Heart left ventricle (tissue), 16 donors: ENCODE data around the gene INPP4A. TPM values are rescaled to one million over a fixed set of nuclear protein-coding genes. Genes with fewer than 3 reads are reported as not detected.

ENCODE experiments used
- ATAC-seq, 4 donors: fragments of 200-7000 bp; cut with Tn5 transposase; one replicate each; pipeline ENCODE4 v1.9.1; 2020 to 2022; ENCODE audit warnings: moderate library complexity in 4 of 4, mild to moderate bottlenecking in 3 of 4, moderate number of reproducible peaks in 1 of 4
- DNase-seq, 5 donors: peaks; one replicate each; pipeline ENCODE4 v3.0.0-alpha.2; 2020
- H3K27ac ChIP-seq, 12 donors: fragments of 200-600 bp; sonication (generic) in 4 of 12; one replicate each; pipeline versions ENCODE4 v1.5.0 to v1.8.0; 2016 to 2022; ENCODE audit warnings: mild to moderate bottlenecking in 2 of 12
- H3K27me3 ChIP-seq, 9 donors: fragments of 200-600 bp; sonication (generic) in 2 of 9; one replicate each; pipeline versions ENCODE4 v1.5.1 to v1.8.0; 2016 to 2022; ENCODE audit warnings: mild to moderate bottlenecking in 3 of 9
- H3K36me3 ChIP-seq, 9 donors: fragments of 200-600 bp; sonication (generic) in 2 of 9; one replicate each; pipeline versions ENCODE4 v1.5.0 to v1.8.0; 2018 to 2022; ENCODE audit warnings: mild to moderate bottlenecking in 2 of 9
- H3K4me1 ChIP-seq, 12 donors: fragments of 200-600 bp; sonication (generic) in 4 of 12; one replicate each; pipeline versions ENCODE4 v1.5.0 to v1.8.0; 2016 to 2022; ENCODE audit warnings: mild to moderate bottlenecking in 3 of 12
- H3K4me3 ChIP-seq, 12 donors: fragments of 200-600 bp; sonication (generic) in 4 of 12; one replicate each; pipeline versions ENCODE4 v1.5.0 to v1.8.0; 2017 to 2022; ENCODE audit warnings: mild to moderate bottlenecking in 9 of 12, moderate library complexity in 4 of 12
- H3K9me3 ChIP-seq, 12 donors: fragments of 200-600 bp; sonication (generic) in 4 of 12; one replicate each; pipeline versions ENCODE4 v1.5.0 to v1.8.0; 2016 to 2022; ENCODE audit warnings: mild to moderate bottlenecking in 1 of 12
- POLR2A ChIP-seq, 2 donors: fragments of 450-650 bp; IDR thresholded peaks; one replicate each; pipeline ENCODE4 v1.6.1; 2017; ENCODE audit warnings: antibody characterized with exemption in 2 of 2, mild to moderate bottlenecking in 2 of 2, moderate library complexity in 2 of 2
- WGBS, 4 donors: extraction: QIAGEN DNeasy Blood & Tissue Kit in 2 of 4; methylation state at CpG; one replicate each; pipeline versions ENCODE4 v1.1.5 to v1.1.7; 2013 to 2018; 5-methylcytosine and 5-hydroxymethylcytosine counted together
- intact Hi-C, 10 donors: fragments of 100-400 bp; cut with DNase I; formaldehyde crosslinking; loops; one replicate each; pipeline versions ENCODE4 v1.11.1 to v1.14.2; 2022
- polyA plus RNA-seq, 2 donors: library from polyadenylated mRNA; stranded (reverse); fragments of 200-250 nt; gene quantifications; one replicate each; pipeline ENCODE4 v1.2.3, GENCODE V29; 2013
- total RNA-seq, 9 donors: library from RNA; depleted of rRNA in 2 of 9; stranded (reverse); fragments of >200 nt in 2 of 9; fragmentation: NEBNext Ultra II Directional in 3 of 9; extraction: Animal tissue kit (Norgen Biotek cat#: 25700) in 3 of 9; gene quantifications; one replicate each; pipeline versions ENCODE4 v1.1.0 to v1.2.4, GENCODE V29; 2016 to 2023
- TF ChIP-seq, protein P1 (sequence below), 12 donors: fragments of 200-600 bp; sonication (generic) in 4 of 12; IDR thresholded peaks; one replicate each; pipeline versions ENCODE4 v1.5.0 to v1.8.0; 2018 to 2022; ENCODE audit warnings: antibody characterized with exemption in 12 of 12, mild to moderate bottlenecking in 5 of 12
- donor health status: ischemic (EF 13 %, LVEDD 7.1; RV severe dilation, severe dysfunction).
- donor health status: healthy with polysubstance abuse.
- donor health status: DM: no; HTN: yes; CAD: no.
- donor health status: DM: no; HTN: no; CAD: no.
- donor health status: ischemic (EF 25% LVEDD 6.9; RV normal size, moderate dysfunction).
- donor health status: ischemic (EF 25% LVEDD 5.7; RV mildly dilated, moderate dysfunction).
- donor health status: healthy.
- donor health status: DM: yes; HTN: yes; CAD: no.
- donor health status: ischemic (EF 35%, LVEDD 5.7; RV mildly dilated, moderate dysfunction).
- donor health status: nonischemic (EF 11% LVEDD 7.7; RV severe dilation, severe dysfunction).
- donor health status: DM: yes; HTN: yes; CAD: no.
- donor health status: PGD.
- donor health status: ischemic (EF 29% LVEDD 5.4; RV normal size, mild dysfunction).
- donor health status: nonischemic (EF 23%, LVEDD 6.1; RV moderate dilation, normal function).

INPP4A gene
- total and polyA plus RNA-seq, 11 donors = 5.1 to 30.5 (median 20.3) TPM

DNA sequence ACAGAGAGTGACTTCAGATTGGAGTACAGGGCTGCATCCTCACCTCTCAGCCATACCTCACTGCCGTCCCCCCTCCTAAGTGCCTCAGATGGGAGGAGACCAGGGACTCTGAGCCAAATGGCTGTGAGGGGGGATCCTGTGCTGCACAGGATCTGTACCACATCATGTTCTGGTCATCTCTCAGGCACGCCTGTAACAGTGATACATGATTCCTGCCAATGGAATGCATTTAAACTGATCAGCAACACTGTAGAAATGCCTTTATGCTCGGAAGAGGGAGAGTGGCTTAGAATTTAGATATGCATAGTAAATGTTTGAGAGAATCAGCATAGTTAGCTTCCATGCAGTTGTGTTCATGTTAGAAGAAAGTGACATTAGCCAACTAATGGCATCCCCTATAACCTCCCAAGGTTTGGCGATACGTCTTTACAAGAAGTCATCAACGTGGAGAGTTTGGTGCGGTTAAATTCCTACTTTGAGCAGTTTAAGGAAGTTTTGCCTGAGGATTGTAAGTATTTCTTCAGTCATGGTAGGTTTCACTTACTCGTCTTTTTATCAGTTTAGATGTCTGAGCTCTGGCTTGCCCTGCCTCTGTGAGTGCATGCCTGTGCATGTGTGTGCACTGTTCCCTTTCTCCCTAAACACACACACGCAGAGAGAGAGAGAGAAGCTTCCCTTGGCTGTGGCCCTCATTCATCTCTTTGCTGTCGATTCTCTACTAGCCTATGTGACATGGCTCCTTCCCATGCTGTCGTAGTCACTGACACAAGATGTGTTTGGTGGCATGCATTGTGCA is 123.7 kb downstream of the INPP4A start:
- Histone ChIP-seq H3K9me3 (no peaks in the 10 kb centered on the region), H3K4me3 (no peak overlapping the region), H3K27ac (no peak overlapping the region), H3K27me3 (no peaks in the 10 kb centered on the region), H3K36me3 (peaks cover 0 to 98% (median 82%) of the 10 kb centered on the region in 9 donors), H3K4me1 (peaks cover 0 to 31% (median 8%) of the 10 kb centered on the region in 12 donors)
- WGBS, 4 donors = 93 to 96% (median 95%) methylated on average over 11 of the region's 11 CpGs
- no peak for DNase-seq
- ATAC-seq = no peak
- TF ChIP-seq POLR2A (IDR thresholded peaks at IDR 0.05) = no peak
- TF ChIP-seq, protein P1, sequence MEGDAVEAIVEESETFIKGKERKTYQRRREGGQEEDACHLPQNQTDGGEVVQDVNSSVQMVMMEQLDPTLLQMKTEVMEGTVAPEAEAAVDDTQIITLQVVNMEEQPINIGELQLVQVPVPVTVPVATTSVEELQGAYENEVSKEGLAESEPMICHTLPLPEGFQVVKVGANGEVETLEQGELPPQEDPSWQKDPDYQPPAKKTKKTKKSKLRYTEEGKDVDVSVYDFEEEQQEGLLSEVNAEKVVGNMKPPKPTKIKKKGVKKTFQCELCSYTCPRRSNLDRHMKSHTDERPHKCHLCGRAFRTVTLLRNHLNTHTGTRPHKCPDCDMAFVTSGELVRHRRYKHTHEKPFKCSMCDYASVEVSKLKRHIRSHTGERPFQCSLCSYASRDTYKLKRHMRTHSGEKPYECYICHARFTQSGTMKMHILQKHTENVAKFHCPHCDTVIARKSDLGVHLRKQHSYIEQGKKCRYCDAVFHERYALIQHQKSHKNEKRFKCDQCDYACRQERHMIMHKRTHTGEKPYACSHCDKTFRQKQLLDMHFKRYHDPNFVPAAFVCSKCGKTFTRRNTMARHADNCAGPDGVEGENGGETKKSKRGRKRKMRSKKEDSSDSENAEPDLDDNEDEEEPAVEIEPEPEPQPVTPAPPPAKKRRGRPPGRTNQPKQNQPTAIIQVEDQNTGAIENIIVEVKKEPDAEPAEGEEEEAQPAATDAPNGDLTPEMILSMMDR (IDR thresholded peaks at IDR 0.05) = no peak
- intact Hi-C loops = loop anchor here in 2 of 10 donors (5.0 to 10.0 kb wide), 2 partner anchors 39 to 124 kb away; partner anchors contain the start of genes COA5 (in 2 of the 2), UNC50 (in 2 of the 2) and INPP4A (in 1 of the 2)

DNA sequence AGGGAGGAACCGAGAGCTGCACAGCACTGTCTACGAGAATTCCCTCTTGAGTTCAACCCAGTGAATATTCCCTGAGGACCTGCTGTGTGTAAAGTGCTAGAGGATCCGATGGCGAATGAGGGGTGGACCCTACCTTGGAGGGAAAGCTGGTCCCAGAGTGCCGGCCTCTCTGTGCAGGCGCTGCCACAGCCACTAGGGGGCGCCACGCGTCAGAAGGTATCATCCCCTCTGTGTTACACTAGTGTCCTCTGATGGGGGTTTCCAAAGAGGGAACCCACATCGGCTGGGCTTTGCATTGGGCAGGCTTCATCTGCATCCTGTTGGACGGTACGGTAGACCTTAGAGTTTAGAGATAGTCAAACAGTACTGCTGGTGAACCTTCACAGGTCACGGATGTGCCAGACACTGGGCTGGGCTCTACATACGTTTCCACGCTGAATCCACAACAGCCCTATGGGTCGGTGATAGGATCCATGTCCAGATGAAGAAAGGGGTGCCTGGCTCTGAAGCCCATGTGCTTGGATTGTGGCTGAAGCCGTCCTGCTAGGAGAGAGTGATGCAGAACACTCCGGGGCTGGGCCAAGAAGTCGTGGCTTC is 124.6 kb downstream of the INPP4A start:
- ATAC-seq (peak in 2 of 4 donors; percentile 33 to 38), DNase-seq (peak in 3 of 5 donors; percentile 39 to 49 (median 39))
- TF ChIP-seq POLR2A (IDR thresholded peaks at IDR 0.05) = no peak
- TF ChIP-seq, protein P1 (IDR thresholded peaks at IDR 0.05) = peak; percentile 68 to 92 (median 81)
- Histone ChIP-seq H3K36me3 (peaks cover 0 to 98% (median 84%) of the 10 kb centered on the region in 9 donors), H3K27ac (no peak overlapping the region), H3K27me3 (no peaks in the 10 kb centered on the region), H3K4me3 (no peak overlapping the region), H3K4me1 (peaks cover 0 to 22% (median 6%) of the 10 kb centered on the region in 12 donors), H3K9me3 (no peaks in the 10 kb centered on the region)
- intact Hi-C loops = loop anchor here in 2 of 10 donors (5.0 to 10.0 kb wide), 2 partner anchors 38 to 124 kb away; partner anchors contain the start of genes COA5 (in 2 of the 2), UNC50 (in 2 of the 2) and INPP4A (in 1 of the 2)
- WGBS, 4 donors = 63 to 78% (median 74%) methylated on average over 16 to 19 of the region's 19 CpGs

DNA sequence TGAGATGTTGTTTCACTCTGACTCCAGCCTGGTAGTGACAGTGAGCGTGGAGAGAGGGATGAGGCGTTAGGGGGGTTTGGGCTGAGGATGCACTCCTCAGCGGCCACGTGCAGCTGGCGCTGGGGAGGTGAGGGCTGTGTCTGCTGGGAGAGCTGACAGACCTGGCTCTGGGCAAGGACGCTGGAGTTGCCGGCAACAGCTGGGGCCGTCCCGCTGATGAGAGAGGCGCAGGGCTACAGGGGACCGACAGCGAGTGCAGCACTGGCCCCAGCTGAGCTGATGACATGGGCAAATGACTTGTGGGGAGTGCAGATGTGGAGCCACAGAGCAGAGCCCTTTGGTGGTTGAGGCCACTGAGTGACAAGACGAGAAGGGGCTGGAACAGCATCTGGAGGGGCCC is 125.3 kb downstream of the INPP4A start:
- no peak for TF ChIP-seq POLR2A (IDR thresholded peaks at IDR 0.05)
- TF ChIP-seq, protein P1 (IDR thresholded peaks at IDR 0.05) = no peak
- whole genome bisulfite sequencing, 4 donors = 95 to 97% (median 96%) methylated on average over 13 of the region's 13 CpGs
- no peak for ATAC-seq

DNA sequence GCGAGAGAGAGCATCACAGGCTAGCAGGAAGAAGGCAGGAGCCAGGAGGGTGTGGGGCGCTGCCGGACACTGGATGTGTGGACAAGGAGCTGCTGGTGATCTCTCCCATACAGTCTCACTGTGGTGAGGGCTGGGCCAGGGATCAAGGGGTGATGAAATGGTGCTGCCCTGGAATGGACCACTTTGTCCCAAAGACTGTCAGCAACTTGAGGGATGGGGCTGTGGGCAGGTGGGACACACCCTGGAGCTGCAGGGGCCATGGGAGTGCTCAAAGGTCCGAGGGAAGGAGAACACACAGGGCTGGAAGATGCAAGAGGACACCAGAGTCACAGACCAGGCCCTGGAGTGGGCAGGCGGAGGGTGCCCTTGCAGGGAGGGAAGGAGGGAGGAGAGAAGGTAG is 125.7 kb downstream of the INPP4A start:
- no peaks in the 10 kb centered on the region for H3K9me3 ChIP-seq
- no peak for ATAC-seq
- H3K36me3 ChIP-seq = peaks cover 0 to 98% (median 84%) of the 10 kb centered on the region in 9 donors
- no peaks in the 10 kb centered on the region for H3K27me3 ChIP-seq
- no peak overlapping the region for H3K4me3 ChIP-seq
- H3K4me1 ChIP-seq = peaks cover 0 to 11% (median 0%) of the 10 kb centered on the region in 12 donors
- TF ChIP-seq, protein P1 (IDR thresholded peaks at IDR 0.05) = no peak
- no peak for TF ChIP-seq POLR2A (IDR thresholded peaks at IDR 0.05)
- no peak for DNase-seq
- H3K27ac ChIP-seq = no peak overlapping the region
- intact Hi-C loops = loop anchor here in 4 of 10 donors (10.0 kb wide), 1 partner anchor 156 kb away; no protein-coding TSS in a partner anchor
- WGBS, 4 donors = 93 to 96% (median 94%) methylated on average over 5 of the region's 5 CpGs

More for the DNA sequence above, 125.3 kb downstream of the INPP4A start:
- Histone ChIP-seq H3K27ac (no peak overlapping the region), H3K36me3 (peaks cover 0 to 98% (median 84%) of the 10 kb centered on the region in 9 donors), H3K27me3 (no peaks in the 10 kb centered on the region), H3K9me3 (no peaks in the 10 kb centered on the region), H3K4me1 (peaks cover 0 to 16% (median 2%) of the 10 kb centered on the region in 12 donors), H3K4me3 (no peak overlapping the region)
- intact Hi-C loops = loop anchor here in 6 of 10 donors (5.0 to 10.0 kb wide), 3 partner anchors 37 to 155 kb away; partner anchors contain the start of genes COA5 (in 2 of the 6), UNC50 (in 2 of the 6) and INPP4A (in 1 of the 6)
- DNase-seq = no peak
